ENCODE data around the gene FIP1L1. TPM values are rescaled to one million over a fixed set of nuclear protein-coding genes. Genes with fewer than 3 reads are reported as not detected.

The FIP1L1 gene
- total RNA-seq, 1 donor from 2014 or later, result 46.0 TPM

DNA sequence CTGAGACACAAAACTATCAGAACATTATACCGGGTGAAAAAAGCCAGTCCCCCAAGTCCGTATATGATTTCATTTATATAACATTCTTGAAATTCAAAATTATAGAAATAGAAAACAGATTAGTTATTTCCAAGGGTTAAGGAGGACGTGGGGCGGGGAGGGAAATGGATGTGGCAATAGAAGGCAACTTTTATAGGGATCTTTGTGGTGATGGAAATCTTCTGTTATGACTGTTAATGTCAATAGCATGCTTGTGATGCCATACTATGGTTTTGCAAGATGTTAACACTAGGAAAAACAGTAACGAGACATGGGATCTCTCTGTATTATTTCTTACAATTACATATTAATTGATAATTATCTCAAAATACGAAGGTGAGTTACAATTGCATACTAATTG lies 117.4 kb downstream of the FIP1L1 start:
- Mint-ChIP-seq H3K27ac (ENCODE audit: unreplicated experiment) (no peak overlapping the region), H3K4me1 (ENCODE audit: low read depth) (peaks cover 41% of the 10 kb centered on the region), H3K9me3 (ENCODE audit: low read depth) (no peaks in the 10 kb centered on the region), H3K27me3 (ENCODE audit: low read depth) (no peaks in the 10 kb centered on the region), H3K36me3 (ENCODE audit: low read depth) (peaks cover 2% of the 10 kb centered on the region), H3K4me3 (ENCODE audit: unreplicated experiment) (no peak overlapping the region)
- TF ChIP-seq, protein P1, sequence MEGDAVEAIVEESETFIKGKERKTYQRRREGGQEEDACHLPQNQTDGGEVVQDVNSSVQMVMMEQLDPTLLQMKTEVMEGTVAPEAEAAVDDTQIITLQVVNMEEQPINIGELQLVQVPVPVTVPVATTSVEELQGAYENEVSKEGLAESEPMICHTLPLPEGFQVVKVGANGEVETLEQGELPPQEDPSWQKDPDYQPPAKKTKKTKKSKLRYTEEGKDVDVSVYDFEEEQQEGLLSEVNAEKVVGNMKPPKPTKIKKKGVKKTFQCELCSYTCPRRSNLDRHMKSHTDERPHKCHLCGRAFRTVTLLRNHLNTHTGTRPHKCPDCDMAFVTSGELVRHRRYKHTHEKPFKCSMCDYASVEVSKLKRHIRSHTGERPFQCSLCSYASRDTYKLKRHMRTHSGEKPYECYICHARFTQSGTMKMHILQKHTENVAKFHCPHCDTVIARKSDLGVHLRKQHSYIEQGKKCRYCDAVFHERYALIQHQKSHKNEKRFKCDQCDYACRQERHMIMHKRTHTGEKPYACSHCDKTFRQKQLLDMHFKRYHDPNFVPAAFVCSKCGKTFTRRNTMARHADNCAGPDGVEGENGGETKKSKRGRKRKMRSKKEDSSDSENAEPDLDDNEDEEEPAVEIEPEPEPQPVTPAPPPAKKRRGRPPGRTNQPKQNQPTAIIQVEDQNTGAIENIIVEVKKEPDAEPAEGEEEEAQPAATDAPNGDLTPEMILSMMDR (IDR thresholded peaks at IDR 0.05), result no peak
- DNase-seq (ENCODE audit: low spot score), result no peak

DNA sequence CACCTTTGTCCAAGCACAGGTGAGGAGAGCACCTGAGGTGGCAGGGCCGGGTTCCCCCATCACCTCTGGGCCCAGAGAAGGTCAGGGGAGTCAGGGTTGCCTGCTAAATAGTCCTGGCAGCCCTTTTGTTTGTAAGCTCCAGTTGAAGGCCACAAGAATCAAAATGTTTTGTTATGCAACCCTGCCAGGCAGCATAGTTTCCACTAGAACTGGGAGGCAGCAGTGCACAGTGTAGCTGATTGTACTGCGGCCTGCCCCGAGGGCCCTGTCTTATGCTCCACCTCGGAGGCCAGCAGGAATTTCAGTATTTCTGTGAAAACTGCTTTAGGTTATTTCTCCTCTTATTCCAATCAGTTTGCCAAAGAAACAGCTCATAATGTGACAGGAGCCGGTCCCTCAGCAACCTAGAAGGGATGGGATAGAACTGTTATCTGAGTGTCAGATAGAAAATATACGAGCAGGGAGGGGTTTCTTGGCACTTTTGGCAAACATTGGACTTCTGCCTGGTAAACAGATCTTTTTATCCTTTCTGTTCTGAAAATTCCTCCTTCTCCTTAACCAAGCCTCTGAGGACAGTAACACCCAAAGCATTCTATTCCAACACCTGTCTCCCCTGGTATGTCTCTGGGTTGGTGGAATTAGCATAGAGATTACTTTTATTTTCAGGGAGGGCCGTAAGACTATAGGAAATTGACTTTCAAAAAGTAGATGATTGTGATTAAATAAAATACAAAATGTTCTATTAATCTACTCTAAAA lies 120.2 kb downstream of the FIP1L1 start:
- DNase-seq (ENCODE audit: low spot score), result no peak
- no peaks in the 10 kb centered on the region for H3K27me3 Mint-ChIP-seq (ENCODE audit: low read depth)

GRCh38 chr4:53498706-53499105 lies 121.3 kb downstream of the FIP1L1 start:
- DNase-seq (ENCODE audit: low spot score), result no peak
- Mint-ChIP-seq H3K4me1 (ENCODE audit: low read depth) (peaks cover 34% of the 10 kb centered on the region), H3K9me3 (ENCODE audit: low read depth) (no peaks in the 10 kb centered on the region), H3K27ac (ENCODE audit: unreplicated experiment) (peak overlapping the region; percentile 73), H3K27me3 (ENCODE audit: low read depth) (no peaks in the 10 kb centered on the region), H3K36me3 (ENCODE audit: low read depth) (peaks cover 4% of the 10 kb centered on the region), H3K4me3 (ENCODE audit: unreplicated experiment) (no peak overlapping the region)
- TF ChIP-seq, protein P1 (IDR thresholded peaks at IDR 0.05), result no peak

More for the DNA sequence above, 120.2 kb downstream of the FIP1L1 start:
- TF ChIP-seq, protein P1 (IDR thresholded peaks at IDR 0.05), result peak; percentile 46
- H3K9me3 Mint-ChIP-seq (ENCODE audit: low read depth), result no peaks in the 10 kb centered on the region
- H3K36me3 Mint-ChIP-seq (ENCODE audit: low read depth), result peaks cover 2% of the 10 kb centered on the region
- no peak overlapping the region for H3K4me3 Mint-ChIP-seq (ENCODE audit: unreplicated experiment)
- peak overlapping the region; percentile 42 for H3K27ac Mint-ChIP-seq (ENCODE audit: unreplicated experiment)
- H3K4me1 Mint-ChIP-seq (ENCODE audit: low read depth), result peaks cover 34% of the 10 kb centered on the region

- no peak overlapping the region for H3K4me3 Mint-ChIP-seq (ENCODE audit: unreplicated experiment)
- H3K4me1 Mint-ChIP-seq (ENCODE audit: low read depth), result peaks cover 34% of the 10 kb centered on the region
- no peaks in the 10 kb centered on the region for H3K9me3 Mint-ChIP-seq (ENCODE audit: low read depth)
- peaks cover 4% of the 10 kb centered on the region for H3K36me3 Mint-ChIP-seq (ENCODE audit: low read depth)
- H3K27ac Mint-ChIP-seq (ENCODE audit: unreplicated experiment), result no peak overlapping the region
- TF ChIP-seq, protein P1 (IDR thresholded peaks at IDR 0.05), result no peak
- no peaks in the 10 kb centered on the region for H3K27me3 Mint-ChIP-seq (ENCODE audit: low read depth)
- no peak for DNase-seq (ENCODE audit: low spot score)
These were observed 122.3 kb downstream of the FIP1L1 start for GRCh38 chr4:53499791-53500190.

DNA sequence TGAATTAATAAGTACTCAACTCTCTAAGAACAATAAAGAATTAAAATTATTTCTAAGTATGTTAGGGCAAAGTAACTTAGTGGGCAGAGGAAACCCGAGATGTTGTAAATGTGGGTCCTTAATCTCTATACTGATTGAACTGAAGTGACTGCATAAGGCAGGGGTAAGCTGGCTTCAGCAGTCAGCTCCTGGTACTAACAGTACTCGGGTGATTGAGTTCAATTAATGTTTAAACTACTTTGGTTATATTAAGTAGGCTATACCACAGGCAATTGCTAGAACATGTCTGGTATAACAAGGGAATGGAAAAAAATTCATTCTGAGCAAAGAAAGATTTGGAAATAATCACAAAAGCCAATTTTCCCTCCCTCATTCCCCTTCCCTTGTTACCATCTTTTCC lies 123.1 kb downstream of the FIP1L1 start:
- H3K9me3 Mint-ChIP-seq (ENCODE audit: low read depth), result no peaks in the 10 kb centered on the region
- no peaks in the 10 kb centered on the region for H3K27me3 Mint-ChIP-seq (ENCODE audit: low read depth)
- TF ChIP-seq, protein P1 (IDR thresholded peaks at IDR 0.05), result no peak
- DNase-seq (ENCODE audit: low spot score), result no peak
- no peak overlapping the region for H3K27ac Mint-ChIP-seq (ENCODE audit: unreplicated experiment)
- H3K36me3 Mint-ChIP-seq (ENCODE audit: low read depth), result peaks cover 4% of the 10 kb centered on the region
- no peak overlapping the region for H3K4me3 Mint-ChIP-seq (ENCODE audit: unreplicated experiment)
- peaks cover 34% of the 10 kb centered on the region for H3K4me1 Mint-ChIP-seq (ENCODE audit: low read depth)
